Left forelimb (tissue), 1 donor: ENCODE measurements around the gene CDCP1.

Source experiments
- DNase-seq: peaks from one replicate; pipeline ENCODE4 v3.0.0-alpha.2; 2018; ENCODE audit warnings: low spot score

CDCP1 gene

GRCh38 chr3:45145681-45146614, at the start of gene CDCP1:
Gene CDCP1 (minus strand): TSS chr3:45146378. CDS start chr3:45146287, 91 bp downstream.
- no peak for DNase-seq

- no peak for DNase-seq
These were observed 48.6 kb upstream of the CDCP1 start for GRCh38 chr3:45194791-45195190.

- DNase-seq, result no peak
These were observed 45.8 kb upstream of the CDCP1 start for GRCh38 chr3:45191924-45192417.

GRCh38 chr3:45191424-45191823, 45.2 kb upstream of the CDCP1 start:
- DNase-seq, result no peak

- DNase-seq, result no peak
These were observed 42.8 kb upstream of the CDCP1 start for GRCh38 chr3:45188719-45189659.

- no peak for DNase-seq
These were observed 41.5 kb upstream of the CDCP1 start for GRCh38 chr3:45187694-45188141.

- no peak for DNase-seq
These were observed 40.7 kb upstream of the CDCP1 start for GRCh38 chr3:45186871-45187270.

- DNase-seq, result no peak
These were observed 39.3 kb upstream of the CDCP1 start for GRCh38 chr3:45185461-45185860.

GRCh38 chr3:45185052-45185451, 38.9 kb upstream of the CDCP1 start:
- no peak for DNase-seq

- DNase-seq, result no peak
These were observed 37.7 kb upstream of the CDCP1 start for GRCh38 chr3:45183872-45184262.

- no peak for DNase-seq
These were observed 37.0 kb upstream of the CDCP1 start for GRCh38 chr3:45182915-45183871.

- DNase-seq, result no peak
These were observed 35.3 kb upstream of the CDCP1 start for GRCh38 chr3:45181496-45181895.

GRCh38 chr3:45180899-45181298, 34.7 kb upstream of the CDCP1 start:
- DNase-seq, result no peak

- DNase-seq, result no peak
These were observed 33.9 kb upstream of the CDCP1 start for GRCh38 chr3:45180051-45180450.

- DNase-seq, result no peak
These were observed 33.0 kb upstream of the CDCP1 start for GRCh38 chr3:45179163-45179562.

GRCh38 chr3:45178183-45179023, 32.2 kb upstream of the CDCP1 start:
- DNase-seq, result no peak

GRCh38 chr3:45176912-45177311, 30.7 kb upstream of the CDCP1 start:
- DNase-seq, result no peak

- no peak for DNase-seq
These were observed 28.1 kb upstream of the CDCP1 start for GRCh38 chr3:45174234-45174633.

GRCh38 chr3:45173776-45174175, 27.6 kb upstream of the CDCP1 start:
- DNase-seq, result no peak

GRCh38 chr3:45171283-45171682, 25.1 kb upstream of the CDCP1 start:
- no peak for DNase-seq
